Measurements from ENCODE around the gene RETREG1.

- TF ChIP-seq CTCF (IDR thresholded peaks at IDR 0.05) (no peak), POLR2A (IDR thresholded peaks at IDR 0.05) (no peak)
These were observed 88.3 kb downstream of the RETREG1 start for GRCh38 chr5:16528382-16529110.
